ENCODE measurements around the gene APBA2.

Gene APBA2

GRCh38 chr15:29106116-29106515 is 220.3 kb downstream of the APBA2 start:
- H3K79me2 ChIP-seq (ENCODE audit: insufficient read depth, low read length): no peaks in the 10 kb centered on the region
- peaks cover 79% of the 10 kb centered on the region; the same call in 1 of the 2 replicates for H3K36me3 ChIP-seq (ENCODE audit: insufficient read depth, low read length)
- no peak overlapping the region for H2AFZ ChIP-seq (ENCODE audit: low read length)
- TF ChIP-seq, protein P1, sequence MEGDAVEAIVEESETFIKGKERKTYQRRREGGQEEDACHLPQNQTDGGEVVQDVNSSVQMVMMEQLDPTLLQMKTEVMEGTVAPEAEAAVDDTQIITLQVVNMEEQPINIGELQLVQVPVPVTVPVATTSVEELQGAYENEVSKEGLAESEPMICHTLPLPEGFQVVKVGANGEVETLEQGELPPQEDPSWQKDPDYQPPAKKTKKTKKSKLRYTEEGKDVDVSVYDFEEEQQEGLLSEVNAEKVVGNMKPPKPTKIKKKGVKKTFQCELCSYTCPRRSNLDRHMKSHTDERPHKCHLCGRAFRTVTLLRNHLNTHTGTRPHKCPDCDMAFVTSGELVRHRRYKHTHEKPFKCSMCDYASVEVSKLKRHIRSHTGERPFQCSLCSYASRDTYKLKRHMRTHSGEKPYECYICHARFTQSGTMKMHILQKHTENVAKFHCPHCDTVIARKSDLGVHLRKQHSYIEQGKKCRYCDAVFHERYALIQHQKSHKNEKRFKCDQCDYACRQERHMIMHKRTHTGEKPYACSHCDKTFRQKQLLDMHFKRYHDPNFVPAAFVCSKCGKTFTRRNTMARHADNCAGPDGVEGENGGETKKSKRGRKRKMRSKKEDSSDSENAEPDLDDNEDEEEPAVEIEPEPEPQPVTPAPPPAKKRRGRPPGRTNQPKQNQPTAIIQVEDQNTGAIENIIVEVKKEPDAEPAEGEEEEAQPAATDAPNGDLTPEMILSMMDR (conservative IDR thresholded peaks at IDR 0.05; ENCODE audit: low read length): no peak
- TF ChIP-seq EZH2phosphoT487 (IDR thresholded peaks at IDR 0.05; ENCODE audit: borderline replicate concordance): no peak
- H3K4me1 ChIP-seq (ENCODE audit: insufficient read depth, low read length, poor library complexity, severe bottlenecking): no peaks in the 10 kb centered on the region
- no peaks in the 10 kb centered on the region for H3K9me3 ChIP-seq (ENCODE audit: insufficient read depth, low read depth, low read length)
- no peaks in the 10 kb centered on the region for H3F3A ChIP-seq (ENCODE audit: low read depth)
- no peak overlapping the region for H3K9ac ChIP-seq (ENCODE audit: low read depth, low read length, poor library complexity, severe bottlenecking)
- no peak overlapping the region for H3K4me3 ChIP-seq (ENCODE audit: low read length, poor library complexity, severe bottlenecking)
- H3K9me2 ChIP-seq (replicated peaks; ENCODE audit: low read depth, low read length): no peaks in the 10 kb centered on the region
- H3K27me3 ChIP-seq (ENCODE audit: insufficient read depth, low read length, poor library complexity, severe bottlenecking): no peaks in the 10 kb centered on the region
- no peak overlapping the region for H3K4me2 ChIP-seq (ENCODE audit: low read depth, low read length, poor library complexity, severe bottlenecking)
- H4K20me1 ChIP-seq (ENCODE audit: insufficient read depth, low read length, poor library complexity, severe bottlenecking): no peaks in the 10 kb centered on the region

- Histone ChIP-seq H3K9me3 (ENCODE audit: insufficient read depth, low read depth, low read length) (no peaks in the 10 kb centered on the region), H4K20me1 (ENCODE audit: insufficient read depth, low read length, poor library complexity, severe bottlenecking) (no peaks in the 10 kb centered on the region), H3K4me3 (ENCODE audit: low read length, poor library complexity, severe bottlenecking) (no peak overlapping the region), H2AFZ (ENCODE audit: low read length) (no peak overlapping the region), H3K79me2 (ENCODE audit: insufficient read depth, low read length) (no peaks in the 10 kb centered on the region), H3K36me3 (ENCODE audit: insufficient read depth, low read length) (peaks cover 73% of the 10 kb centered on the region; the same call in 1 of the 2 replicates), H3K9me2 (replicated peaks; ENCODE audit: low read depth, low read length) (no peaks in the 10 kb centered on the region), H3K4me2 (ENCODE audit: low read depth, low read length, poor library complexity, severe bottlenecking) (no peak overlapping the region), H3K9ac (ENCODE audit: low read depth, low read length, poor library complexity, severe bottlenecking) (no peak overlapping the region), H3K27me3 (ENCODE audit: insufficient read depth, low read length, poor library complexity, severe bottlenecking) (no peaks in the 10 kb centered on the region), H3F3A (ENCODE audit: low read depth) (no peaks in the 10 kb centered on the region), H3K4me1 (ENCODE audit: insufficient read depth, low read length, poor library complexity, severe bottlenecking) (no peaks in the 10 kb centered on the region)
- no peak for TF ChIP-seq EZH2phosphoT487 (IDR thresholded peaks at IDR 0.05; ENCODE audit: borderline replicate concordance)
- TF ChIP-seq, protein P1 (conservative IDR thresholded peaks at IDR 0.05; ENCODE audit: low read length): no peak
Observed at GRCh38 chr15:29106551-29107290, 220.9 kb downstream of the APBA2 start.

DNA sequence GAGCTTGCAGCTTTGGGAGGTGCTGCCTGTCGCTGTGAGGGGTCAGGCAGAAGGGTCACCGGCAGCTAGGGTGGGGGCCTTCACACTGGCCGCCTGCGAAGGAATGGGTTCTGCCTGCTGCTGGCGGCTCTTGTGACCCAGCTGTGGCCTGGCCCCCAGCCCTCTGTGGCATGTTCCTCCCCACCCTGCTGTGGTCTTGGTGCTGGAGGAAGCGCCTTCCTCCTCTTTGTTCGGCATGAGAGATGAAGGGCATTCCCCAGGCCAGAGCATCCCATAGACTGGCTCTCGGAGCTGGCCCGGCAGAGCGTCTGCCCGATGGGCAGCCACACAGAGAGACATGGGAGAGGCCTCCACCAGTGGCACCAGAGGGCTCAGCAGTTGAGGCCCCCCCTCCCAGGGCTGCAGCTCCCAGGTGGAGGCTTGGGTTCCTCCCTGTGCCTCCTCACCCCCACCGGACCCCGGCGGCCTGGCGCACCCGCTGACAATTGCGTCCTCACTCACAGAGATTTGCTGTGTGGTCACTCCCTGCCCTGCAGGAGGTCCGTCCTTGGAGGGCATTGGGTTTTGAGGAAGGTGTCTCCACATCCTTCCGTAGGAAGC is 221.6 kb downstream of the APBA2 start:
- Histone ChIP-seq H3K9me3 (ENCODE audit: insufficient read depth, low read depth, low read length) (no peaks in the 10 kb centered on the region), H3F3A (ENCODE audit: low read depth) (no peaks in the 10 kb centered on the region), H3K4me3 (ENCODE audit: low read length, poor library complexity, severe bottlenecking) (no peak overlapping the region), H3K9me2 (replicated peaks; ENCODE audit: low read depth, low read length) (no peaks in the 10 kb centered on the region), H3K4me2 (ENCODE audit: low read depth, low read length, poor library complexity, severe bottlenecking) (no peak overlapping the region), H2AFZ (ENCODE audit: low read length) (no peak overlapping the region), H3K79me2 (ENCODE audit: insufficient read depth, low read length) (no peaks in the 10 kb centered on the region), H4K20me1 (ENCODE audit: insufficient read depth, low read length, poor library complexity, severe bottlenecking) (no peaks in the 10 kb centered on the region), H3K9ac (ENCODE audit: low read depth, low read length, poor library complexity, severe bottlenecking) (no peak overlapping the region), H3K27me3 (ENCODE audit: insufficient read depth, low read length, poor library complexity, severe bottlenecking) (no peaks in the 10 kb centered on the region), H3K36me3 (ENCODE audit: insufficient read depth, low read length) (peaks cover 69% of the 10 kb centered on the region; the same call in 1 of the 2 replicates), H3K4me1 (ENCODE audit: insufficient read depth, low read length, poor library complexity, severe bottlenecking) (no peaks in the 10 kb centered on the region)
- TF ChIP-seq EZH2phosphoT487 (IDR thresholded peaks at IDR 0.05; ENCODE audit: borderline replicate concordance): no peak
- TF ChIP-seq, protein P1 (conservative IDR thresholded peaks at IDR 0.05; ENCODE audit: low read length): no peak
